Keratinocyte (primary cell): Measurements from ENCODE around the gene SNRPA1.

ENCODE experiments used
- EZH2 ChIP-seq: IDR thresholded peaks from one replicate; pipeline ENCODE4 v1.6.1; 2012; ENCODE audit warnings: inconsistent platforms, mild to moderate bottlenecking, low read length, moderate library complexity
- TF ChIP-seq, protein P1 (sequence below), 3 experiments: IDR thresholded peaks in 1 of 3; conservative IDR thresholded peaks in 1 of 3; optimal IDR thresholded peaks in 1 of 3; 2 replicates in 2 of 3; 3 replicates in 1 of 3; pipeline versions ENCODE3 to v1.5.1; 2011; ENCODE audit warnings: low read length in 3 of 3, mild to moderate bottlenecking in 3 of 3, moderate library complexity in 2 of 3, control low read depth in 1 of 3, inconsistent platforms in 1 of 3; ENCODE audit not compliant: insufficient read depth in 2 of 3; ENCODE audit errors: extremely low read depth in 1 of 3

DNA sequence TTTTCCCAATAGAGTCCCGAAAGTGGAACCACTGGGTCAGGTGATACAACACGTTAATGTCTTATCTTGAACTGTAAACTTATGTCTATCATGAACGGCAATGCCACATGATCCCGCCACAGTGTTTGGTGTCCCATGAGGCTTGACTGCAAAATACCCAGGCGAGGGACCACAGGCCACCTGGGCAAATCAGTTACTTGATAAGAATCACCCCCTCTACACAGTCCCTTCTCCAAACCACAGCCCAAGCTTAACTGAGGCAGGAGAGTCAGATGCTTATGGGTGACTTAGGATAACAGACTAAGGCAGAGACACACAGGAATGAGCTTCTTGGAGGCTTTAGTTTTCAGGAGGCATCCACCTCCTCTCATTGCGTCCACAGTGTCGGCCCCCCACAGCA is 42.9 kb upstream of the SNRPA1 start:
- TF ChIP-seq, protein P1, sequence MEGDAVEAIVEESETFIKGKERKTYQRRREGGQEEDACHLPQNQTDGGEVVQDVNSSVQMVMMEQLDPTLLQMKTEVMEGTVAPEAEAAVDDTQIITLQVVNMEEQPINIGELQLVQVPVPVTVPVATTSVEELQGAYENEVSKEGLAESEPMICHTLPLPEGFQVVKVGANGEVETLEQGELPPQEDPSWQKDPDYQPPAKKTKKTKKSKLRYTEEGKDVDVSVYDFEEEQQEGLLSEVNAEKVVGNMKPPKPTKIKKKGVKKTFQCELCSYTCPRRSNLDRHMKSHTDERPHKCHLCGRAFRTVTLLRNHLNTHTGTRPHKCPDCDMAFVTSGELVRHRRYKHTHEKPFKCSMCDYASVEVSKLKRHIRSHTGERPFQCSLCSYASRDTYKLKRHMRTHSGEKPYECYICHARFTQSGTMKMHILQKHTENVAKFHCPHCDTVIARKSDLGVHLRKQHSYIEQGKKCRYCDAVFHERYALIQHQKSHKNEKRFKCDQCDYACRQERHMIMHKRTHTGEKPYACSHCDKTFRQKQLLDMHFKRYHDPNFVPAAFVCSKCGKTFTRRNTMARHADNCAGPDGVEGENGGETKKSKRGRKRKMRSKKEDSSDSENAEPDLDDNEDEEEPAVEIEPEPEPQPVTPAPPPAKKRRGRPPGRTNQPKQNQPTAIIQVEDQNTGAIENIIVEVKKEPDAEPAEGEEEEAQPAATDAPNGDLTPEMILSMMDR (optimal IDR thresholded peaks at IDR 0.05 in 1 of 3, IDR thresholded peaks at IDR 0.05 in 1 of 3, conservative IDR thresholded peaks at IDR 0.05 in 1 of 3; ENCODE audit: extremely low read depth in 1 of 3, insufficient read depth in 2 of 3, low read length in 3 of 3), result no peak
- TF ChIP-seq EZH2, result no peak
